Heart left ventricle (tissue), 16 donors: ENCODE results near the gene NOL7. TPM values are rescaled to one million over a fixed set of nuclear protein-coding genes. Genes with fewer than 3 reads are reported as not detected.

ENCODE experiments used
- ATAC-seq, 4 donors: fragments of 200-7000 bp; cut with Tn5 transposase; one replicate each; pipeline ENCODE4 v1.9.1; 2020 to 2022; ENCODE audit warnings: moderate library complexity in 4 of 4, mild to moderate bottlenecking in 3 of 4, moderate number of reproducible peaks in 1 of 4
- DNase-seq, 5 donors: peaks; one replicate each; pipeline ENCODE4 v3.0.0-alpha.2; 2020
- H3K27ac ChIP-seq, 12 donors: fragments of 200-600 bp; sonication (generic) in 4 of 12; one replicate each; pipeline versions ENCODE4 v1.5.0 to v1.8.0; 2016 to 2022; ENCODE audit warnings: mild to moderate bottlenecking in 2 of 12
- H3K27me3 ChIP-seq, 9 donors: fragments of 200-600 bp; sonication (generic) in 2 of 9; one replicate each; pipeline versions ENCODE4 v1.5.1 to v1.8.0; 2016 to 2022; ENCODE audit warnings: mild to moderate bottlenecking in 3 of 9
- H3K36me3 ChIP-seq, 9 donors: fragments of 200-600 bp; sonication (generic) in 2 of 9; one replicate each; pipeline versions ENCODE4 v1.5.0 to v1.8.0; 2018 to 2022; ENCODE audit warnings: mild to moderate bottlenecking in 2 of 9
- H3K4me1 ChIP-seq, 12 donors: fragments of 200-600 bp; sonication (generic) in 4 of 12; one replicate each; pipeline versions ENCODE4 v1.5.0 to v1.8.0; 2016 to 2022; ENCODE audit warnings: mild to moderate bottlenecking in 3 of 12
- H3K4me3 ChIP-seq, 12 donors: fragments of 200-600 bp; sonication (generic) in 4 of 12; one replicate each; pipeline versions ENCODE4 v1.5.0 to v1.8.0; 2017 to 2022; ENCODE audit warnings: mild to moderate bottlenecking in 9 of 12, moderate library complexity in 4 of 12
- H3K9me3 ChIP-seq, 12 donors: fragments of 200-600 bp; sonication (generic) in 4 of 12; one replicate each; pipeline versions ENCODE4 v1.5.0 to v1.8.0; 2016 to 2022; ENCODE audit warnings: mild to moderate bottlenecking in 1 of 12
- POLR2A ChIP-seq, 2 donors: fragments of 450-650 bp; IDR thresholded peaks; one replicate each; pipeline ENCODE4 v1.6.1; 2017; ENCODE audit warnings: antibody characterized with exemption in 2 of 2, mild to moderate bottlenecking in 2 of 2, moderate library complexity in 2 of 2
- WGBS, 4 donors: extraction: QIAGEN DNeasy Blood & Tissue Kit in 2 of 4; methylation state at CpG; one replicate each; pipeline versions ENCODE4 v1.1.5 to v1.1.7; 2013 to 2018; 5-methylcytosine and 5-hydroxymethylcytosine counted together
- intact Hi-C, 10 donors: fragments of 100-400 bp; cut with DNase I; formaldehyde crosslinking; loops; one replicate each; pipeline versions ENCODE4 v1.11.1 to v1.14.2; 2022
- polyA plus RNA-seq, 2 donors: library from polyadenylated mRNA; stranded (reverse); fragments of 200-250 nt; gene quantifications; one replicate each; pipeline ENCODE4 v1.2.3, GENCODE V29; 2013
- total RNA-seq, 9 donors: library from RNA; depleted of rRNA in 2 of 9; stranded (reverse); fragments of >200 nt in 2 of 9; fragmentation: NEBNext Ultra II Directional in 3 of 9; extraction: Animal tissue kit (Norgen Biotek cat#: 25700) in 3 of 9; gene quantifications; one replicate each; pipeline versions ENCODE4 v1.1.0 to v1.2.4, GENCODE V29; 2016 to 2023
- TF ChIP-seq, protein P1 (sequence below), 12 donors: fragments of 200-600 bp; sonication (generic) in 4 of 12; IDR thresholded peaks; one replicate each; pipeline versions ENCODE4 v1.5.0 to v1.8.0; 2018 to 2022; ENCODE audit warnings: antibody characterized with exemption in 12 of 12, mild to moderate bottlenecking in 5 of 12
- donor health status: ischemic (EF 13 %, LVEDD 7.1; RV severe dilation, severe dysfunction).
- donor health status: healthy with polysubstance abuse.
- donor health status: DM: no; HTN: yes; CAD: no.
- donor health status: DM: no; HTN: no; CAD: no.
- donor health status: ischemic (EF 25% LVEDD 6.9; RV normal size, moderate dysfunction).
- donor health status: ischemic (EF 25% LVEDD 5.7; RV mildly dilated, moderate dysfunction).
- donor health status: healthy.
- donor health status: DM: yes; HTN: yes; CAD: no.
- donor health status: ischemic (EF 35%, LVEDD 5.7; RV mildly dilated, moderate dysfunction).
- donor health status: nonischemic (EF 11% LVEDD 7.7; RV severe dilation, severe dysfunction).
- donor health status: DM: yes; HTN: yes; CAD: no.
- donor health status: PGD.
- donor health status: ischemic (EF 29% LVEDD 5.4; RV normal size, mild dysfunction).
- donor health status: nonischemic (EF 23%, LVEDD 6.1; RV moderate dilation, normal function).

NOL7 gene
- total and polyA plus RNA-seq, 11 donors = 38.6 to 124 (median 54.6) TPM

DNA sequence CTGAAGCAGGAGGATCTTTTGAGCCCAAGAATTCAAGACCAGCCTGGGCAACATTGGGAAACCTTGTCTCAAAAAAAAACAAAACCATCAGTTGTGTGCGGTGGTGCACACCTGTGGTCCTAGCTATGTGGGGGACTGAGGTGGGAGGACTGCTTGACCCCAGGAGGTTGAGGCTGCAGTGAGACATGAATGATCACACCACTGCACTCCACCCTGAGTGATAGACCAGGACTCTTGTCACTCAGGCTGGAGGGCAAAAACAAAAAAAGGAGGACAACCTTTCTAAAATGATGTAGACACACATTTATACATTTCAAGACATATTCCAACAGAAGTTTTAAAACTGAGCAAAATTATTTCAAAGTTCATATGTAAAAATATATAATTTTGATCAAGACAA, 45.1 kb downstream of the NOL7 start:
- no peak for ATAC-seq
- H3K4me3 ChIP-seq = no peak overlapping the region
- H3K9me3 ChIP-seq = no peaks in the 10 kb centered on the region
- no peak overlapping the region for H3K27ac ChIP-seq
- WGBS, 4 donors = 88 to 96% (median 94%) methylated on average over 1 of the region's 1 CpG
- no peaks in the 10 kb centered on the region for H3K27me3 ChIP-seq
- peaks cover 0 to 59% (median 26%) of the 10 kb centered on the region in 12 donors for H3K4me1 ChIP-seq
- DNase-seq = no peak
- H3K36me3 ChIP-seq = peaks cover 0 to 7% (median 0%) of the 10 kb centered on the region in 9 donors
- TF ChIP-seq POLR2A (IDR thresholded peaks at IDR 0.05) = no peak
- TF ChIP-seq, protein P1, sequence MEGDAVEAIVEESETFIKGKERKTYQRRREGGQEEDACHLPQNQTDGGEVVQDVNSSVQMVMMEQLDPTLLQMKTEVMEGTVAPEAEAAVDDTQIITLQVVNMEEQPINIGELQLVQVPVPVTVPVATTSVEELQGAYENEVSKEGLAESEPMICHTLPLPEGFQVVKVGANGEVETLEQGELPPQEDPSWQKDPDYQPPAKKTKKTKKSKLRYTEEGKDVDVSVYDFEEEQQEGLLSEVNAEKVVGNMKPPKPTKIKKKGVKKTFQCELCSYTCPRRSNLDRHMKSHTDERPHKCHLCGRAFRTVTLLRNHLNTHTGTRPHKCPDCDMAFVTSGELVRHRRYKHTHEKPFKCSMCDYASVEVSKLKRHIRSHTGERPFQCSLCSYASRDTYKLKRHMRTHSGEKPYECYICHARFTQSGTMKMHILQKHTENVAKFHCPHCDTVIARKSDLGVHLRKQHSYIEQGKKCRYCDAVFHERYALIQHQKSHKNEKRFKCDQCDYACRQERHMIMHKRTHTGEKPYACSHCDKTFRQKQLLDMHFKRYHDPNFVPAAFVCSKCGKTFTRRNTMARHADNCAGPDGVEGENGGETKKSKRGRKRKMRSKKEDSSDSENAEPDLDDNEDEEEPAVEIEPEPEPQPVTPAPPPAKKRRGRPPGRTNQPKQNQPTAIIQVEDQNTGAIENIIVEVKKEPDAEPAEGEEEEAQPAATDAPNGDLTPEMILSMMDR (IDR thresholded peaks at IDR 0.05) = no peak
- intact Hi-C loops = no loop called here

GRCh38 chr6:13660893-13661292, 45.8 kb downstream of the NOL7 start:
- ATAC-seq = peak in 2 of 4 donors; percentile 42 to 46
- no peak overlapping the region for H3K4me3 ChIP-seq
- TF ChIP-seq POLR2A (IDR thresholded peaks at IDR 0.05) = no peak
- TF ChIP-seq, protein P1 (IDR thresholded peaks at IDR 0.05) = no peak
- no peak overlapping the region for H3K27ac ChIP-seq
- no peaks in the 10 kb centered on the region for H3K27me3 ChIP-seq
- intact Hi-C loops = no loop called here
- H3K4me1 ChIP-seq = peaks cover 0 to 59% (median 26%) of the 10 kb centered on the region in 12 donors
- WGBS, 4 donors = 93 to 96% (median 95%) methylated on average over 1 of the region's 1 CpG
- peaks cover 0 to 7% (median 0%) of the 10 kb centered on the region in 9 donors for H3K36me3 ChIP-seq
- DNase-seq = no peak
- no peaks in the 10 kb centered on the region for H3K9me3 ChIP-seq

DNA sequence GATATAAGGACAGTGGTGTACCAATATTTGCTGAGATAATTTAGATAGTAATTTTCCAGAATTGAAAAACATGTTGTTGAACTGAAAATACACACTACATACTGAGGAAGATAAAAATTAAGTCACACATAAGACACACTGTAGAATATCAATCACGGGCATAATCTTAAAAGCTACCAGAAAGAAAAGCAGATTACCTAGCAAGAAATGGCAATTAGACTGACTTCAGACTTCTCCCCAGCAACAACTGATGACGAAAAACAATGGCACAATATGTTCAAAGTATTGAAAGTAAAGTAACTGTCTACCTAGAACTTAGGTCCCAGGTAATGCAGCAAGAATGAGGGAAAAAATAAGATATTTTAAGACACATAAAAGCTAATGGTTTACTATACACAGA, 46.5 kb downstream of the NOL7 start:
- Histone ChIP-seq H3K27ac (no peak overlapping the region), H3K4me1 (peaks cover 0 to 59% (median 26%) of the 10 kb centered on the region in 12 donors), H3K4me3 (no peak overlapping the region), H3K27me3 (no peaks in the 10 kb centered on the region), H3K9me3 (no peaks in the 10 kb centered on the region), H3K36me3 (peaks cover 0 to 5% (median 0%) of the 10 kb centered on the region in 9 donors)
- no peak for TF ChIP-seq POLR2A (IDR thresholded peaks at IDR 0.05)
- DNase-seq (no peak), ATAC-seq (no peak)
- intact Hi-C loops = no loop called here
- WGBS, 4 donors = 75 to 98% (median 95%) methylated on average over 2 of the region's 2 CpGs

- no peak for TF ChIP-seq POLR2A (IDR thresholded peaks at IDR 0.05)
- TF ChIP-seq, protein P1 (IDR thresholded peaks at IDR 0.05) = no peak
- Histone ChIP-seq H3K36me3 (no peaks in the 10 kb centered on the region), H3K27ac (no peak overlapping the region), H3K4me1 (peaks cover 0 to 71% (median 26%) of the 10 kb centered on the region in 12 donors), H3K9me3 (no peaks in the 10 kb centered on the region), H3K27me3 (no peaks in the 10 kb centered on the region), H3K4me3 (no peak overlapping the region)
- intact Hi-C loops = no loop called here
- ATAC-seq = no peak
- WGBS, 4 donors = 83 to 88% (median 87%) methylated on average over 3 of the region's 3 CpGs
- no peak for DNase-seq
These were observed 47.7 kb downstream of the NOL7 start for GRCh38 chr6:13662651-13663334.
